HEK293 (cell line): ENCODE results near the gene HOXB7.
A peak's percentile ranks its signal among the peaks of the same experiment; 100 is the strongest.

Experiments used
- CTCF ChIA-PET: fragments of 350-600 bp; formaldehyde crosslinking; extraction: SDS; loops from one replicate; lab custom pipeline; 2021; ENCODE audit warnings: antibody characterized with exemption; lab: Yijun Ruan, JAX
- POLR2A ChIA-PET: fragments of 300-600 bp; formaldehyde crosslinking; extraction: SDS; loops from one replicate; lab custom pipeline; 2020; ENCODE audit warnings: antibody characterized with exemption, inconsistent platforms; lab: Yijun Ruan, JAX
- H3K27ac ChIP-seq: fragments of 200-500 bp; sonication (Bioruptor generic); 2 replicates; pipeline ENCODE4 v1.5.1; 2014; ENCODE audit warnings: low read depth, low read length, control low read depth, inconsistent platforms; ENCODE audit errors: extremely low read depth
- H3K36me3 ChIP-seq, 2 experiments: fragments of 200-500 bp in 1 of 2; sonication (Bioruptor generic) in 1 of 2; 1 replicate in 1 of 2; 2 replicates in 1 of 2; pipeline ENCODE4 v1.5.1; 2014 to 2017; ENCODE audit warnings: inconsistent platforms in 2 of 2, low read length in 2 of 2; ENCODE audit not compliant: control insufficient read depth in 2 of 2, insufficient read depth in 1 of 2
- H3K4me1 ChIP-seq: fragments of 200-500 bp; sonication (Bioruptor generic); 2 replicates; pipeline ENCODE4 v1.5.1; 2014; ENCODE audit warnings: mild to moderate bottlenecking, low read length, inconsistent platforms; ENCODE audit not compliant: control insufficient read depth, insufficient read depth
- H3K4me3 ChIP-seq: 2 replicates; pipeline ENCODE4 v1.5.1; 2011; ENCODE audit warnings: low read depth, mild to moderate bottlenecking, control low read depth, low read length, moderate library complexity
- H3K9me3 ChIP-seq: fragments of 200-500 bp; sonication (Bioruptor generic); 2 replicates; pipeline ENCODE4 v1.5.1; 2014; ENCODE audit warnings: low read depth, low read length, inconsistent platforms; ENCODE audit not compliant: control insufficient read depth, insufficient read depth
- BCL11B ChIP-seq: fragments of 450-650 bp; formaldehyde crosslinking; IDR thresholded peaks from 2 replicates; pipeline ENCODE4 v1.5.1; 2016; ENCODE audit warnings: low read depth, missing biosample characterization, missing genetic modification characterization
- EGR2 ChIP-seq: fragments of 450-650 bp; formaldehyde crosslinking; IDR thresholded peaks from 2 replicates; pipeline ENCODE4 v1.5.1; 2016; ENCODE audit warnings: low read depth, missing biosample characterization, missing genetic modification characterization
- HIC1 ChIP-seq: fragments of 450-650 bp; formaldehyde crosslinking; IDR thresholded peaks from 2 replicates; pipeline ENCODE4 v1.5.1; 2016; ENCODE audit warnings: missing biosample characterization, missing genetic modification characterization
- IKZF3 ChIP-seq: fragments of 450-650 bp; IDR thresholded peaks from 2 replicates; pipeline ENCODE4 v1.5.0; 2018; ENCODE audit warnings: missing biosample characterization, mild to moderate bottlenecking, missing genetic modification characterization, moderate library complexity
- KLF10 ChIP-seq: fragments of 450-650 bp; IDR thresholded peaks from 2 replicates; pipeline ENCODE4 v1.5.1; 2018; ENCODE audit warnings: missing biosample characterization, mild to moderate bottlenecking, missing genetic modification characterization
- PRDM1 ChIP-seq: fragments of 450-650 bp; formaldehyde crosslinking; IDR thresholded peaks from 2 replicates; pipeline ENCODE4; 2016; ENCODE audit warnings: missing biosample characterization, missing genetic modification characterization
- ZBTB20 ChIP-seq: fragments of 450-650 bp; formaldehyde crosslinking; IDR thresholded peaks from 2 replicates; pipeline ENCODE4 v1.5.1; 2016; ENCODE audit warnings: missing biosample characterization, missing genetic modification characterization
- ZBTB26 ChIP-seq: fragments of 450-650 bp; formaldehyde crosslinking; optimal IDR thresholded peaks from 2 replicates; pipeline ENCODE3; 2016; ENCODE audit warnings: missing biosample characterization, mild to moderate bottlenecking, missing genetic modification characterization
- ZNF121 ChIP-seq: fragments of 450-650 bp; formaldehyde crosslinking; IDR thresholded peaks from 2 replicates; pipeline ENCODE4 v1.5.1; 2016; ENCODE audit warnings: missing biosample characterization, missing genetic modification characterization
- ZNF18 ChIP-seq: fragments of 450-650 bp; formaldehyde crosslinking; IDR thresholded peaks from 2 replicates; pipeline ENCODE4 v1.5.1; 2016; ENCODE audit warnings: missing biosample characterization, missing genetic modification characterization
- ZNF248 ChIP-seq: fragments of 450-650 bp; formaldehyde crosslinking; IDR thresholded peaks from 2 replicates; pipeline ENCODE4 v1.5.1; 2017; ENCODE audit warnings: missing biosample characterization, missing genetic modification characterization
- ZNF510 ChIP-seq: fragments of 450-650 bp; formaldehyde crosslinking; IDR thresholded peaks from 2 replicates; pipeline ENCODE4 v1.5.1; 2018; ENCODE audit warnings: mild to moderate bottlenecking, missing genetic modification characterization, missing biosample characterization; ENCODE audit not compliant: insufficient replicate concordance
- ZNF548 ChIP-seq: fragments of 450-650 bp; formaldehyde crosslinking; IDR thresholded peaks from 2 replicates; pipeline ENCODE4 v1.5.1; 2016; ENCODE audit warnings: missing biosample characterization, missing genetic modification characterization
- ZNF549 ChIP-seq: fragments of 450-650 bp; IDR thresholded peaks from 2 replicates; pipeline ENCODE4 v1.5.1; 2018; ENCODE audit warnings: missing biosample characterization, missing genetic modification characterization, mild to moderate bottlenecking, inconsistent platforms, moderate library complexity
- ZNF555 ChIP-seq: fragments of 450-650 bp; formaldehyde crosslinking; conservative IDR thresholded peaks from 2 replicates; pipeline ENCODE4 v1.5.1; 2017; ENCODE audit warnings: missing biosample characterization, mild to moderate bottlenecking, missing genetic modification characterization, inconsistent platforms
- ZNF626 ChIP-seq: fragments of 450-650 bp; sonication (Bioruptor Pico); formaldehyde crosslinking; IDR thresholded peaks from 2 replicates; pipeline ENCODE4 v1.5.1; 2018; ENCODE audit warnings: missing biosample characterization, missing genetic modification characterization, inconsistent platforms
- ZNF664 ChIP-seq: fragments of 450-650 bp; formaldehyde crosslinking; IDR thresholded peaks from 2 replicates; pipeline ENCODE4 v1.5.1; 2016; ENCODE audit warnings: missing biosample characterization, missing genetic modification characterization
- ZNF777 ChIP-seq: fragments of 450-650 bp; formaldehyde crosslinking; IDR thresholded peaks from 2 replicates; pipeline ENCODE4 v1.5.1; 2017; ENCODE audit warnings: missing biosample characterization, missing genetic modification characterization, borderline replicate concordance
- ZNF792 ChIP-seq: fragments of 450-650 bp; formaldehyde crosslinking; IDR thresholded peaks from 2 replicates; pipeline ENCODE4 v1.5.1; 2016; ENCODE audit warnings: missing biosample characterization, missing genetic modification characterization
- ZSCAN23 ChIP-seq: fragments of 450-650 bp; formaldehyde crosslinking; IDR thresholded peaks from 2 replicates; pipeline ENCODE4 v1.5.1; 2016; ENCODE audit warnings: missing biosample characterization, missing genetic modification characterization

Gene HOXB7

GRCh38 chr17:48646183-48647102 lies 35.6 kb upstream of the HOXB7 start (continued):
- peak; percentile 91 for TF ChIP-seq ZBTB26 (tag by site-specific recombination)
- TF ChIP-seq ZNF549 (tag by site-specific recombination) = no peak
- TF ChIP-seq ZNF248 = no peak
- TF ChIP-seq ZNF548 (tag by site-specific recombination) = no peak
- 0 out of 2 replicates have a peak, but pooled peaks have one; percentile 32 for TF ChIP-seq ZNF121 (tag by site-specific recombination)
- no peak for TF ChIP-seq ZNF664
- TF ChIP-seq EGR2 (tag by site-specific recombination) = peak; percentile 94

- Histone ChIP-seq H3K36me3 (peaks cover 0 to 20% of the 10 kb centered on the region in 2 experiments; a peak in 1 of 3 replicates), H3K9me3 (no peaks in the 10 kb centered on the region), H3K4me1 (peaks cover 6% of the 10 kb centered on the region), H3K4me3 (peak overlapping the region; percentile 80), H3K27ac (peak overlapping the region; percentile 93)
- TF ChIP-seq ZNF777 (tag by site-specific recombination) = no peak
- TF ChIP-seq ZNF555 = no peak
- TF ChIP-seq BCL11B (tag by site-specific recombination) = no peak
- ChIA-PET POLR2A (interaction anchor here (0.8 to 3.5 kb wide), 6 partner anchors 9 to 350 kb away, joined by 3 to 23 read pairs (median 4); partner anchors contain the start of gene HOXB9), CTCF (interaction anchor here (0.6 to 1.6 kb wide), 6 partner anchors 9 to 384 kb away, joined by 3 to 7 read pairs (median 4); no protein-coding TSS in a partner anchor)
Measured at GRCh38 chr17:48645639-48646182, 34.9 kb upstream of the HOXB7 start.

- POLR2A ChIA-PET = interaction anchor here (3.5 kb wide), 1 partner anchor 19 kb away, joined by 17 read pairs; the partner anchor contains the start of gene HOXB9
- CTCF ChIA-PET = interaction anchor here (0.6 to 1.4 kb wide), 3 partner anchors 8 to 583 kb away, joined by 3 to 7 read pairs (median 3); no protein-coding TSS in a partner anchor
- Histone ChIP-seq H3K36me3 (peaks cover 0 to 20% of the 10 kb centered on the region in 2 experiments; a peak in 1 of 3 replicates), H3K4me3 (peak overlapping the region; percentile 80), H3K9me3 (no peaks in the 10 kb centered on the region), H3K4me1 (peaks cover 6% of the 10 kb centered on the region), H3K27ac (peak overlapping the region; percentile 93; the same call in 1 of the 2 replicates)
- TF ChIP-seq ZSCAN23 (tag by site-specific recombination) (no peak), HIC1 (no peak), IKZF3 (tag by site-specific recombination) (peak; percentile 34; the same call in 1 of the 2 replicates), ZNF18 (tag by site-specific recombination) (no peak), ZBTB20 (tag by site-specific recombination) (peak; percentile 29; the same call in 1 of the 2 replicates), ZNF510 (no peak), ZNF792 (tag by site-specific recombination) (no peak), ZNF626 (tag by site-specific recombination) (no peak), KLF10 (tag by site-specific recombination) (no peak), PRDM1 (tag by site-specific recombination) (peak; percentile 63)
Measured at GRCh38 chr17:48644910-48645557, 34.2 kb upstream of the HOXB7 start.
